Stimulated activated CD8-positive, alpha-beta memory T cell treated with anti-CD3 and anti-CD28 coated beads, Interleukin-15, amount 100 ng/mL, for 4 hours (primary cell): Measurements from ENCODE around the gene TENM4.

Experiments
- DNase-seq, 2 donors: peaks; one replicate each; pipeline ENCODE4 v3.0.0-alpha.2; 2020; ENCODE audit warnings: low read depth in 2 of 2

Gene TENM4

DNA sequence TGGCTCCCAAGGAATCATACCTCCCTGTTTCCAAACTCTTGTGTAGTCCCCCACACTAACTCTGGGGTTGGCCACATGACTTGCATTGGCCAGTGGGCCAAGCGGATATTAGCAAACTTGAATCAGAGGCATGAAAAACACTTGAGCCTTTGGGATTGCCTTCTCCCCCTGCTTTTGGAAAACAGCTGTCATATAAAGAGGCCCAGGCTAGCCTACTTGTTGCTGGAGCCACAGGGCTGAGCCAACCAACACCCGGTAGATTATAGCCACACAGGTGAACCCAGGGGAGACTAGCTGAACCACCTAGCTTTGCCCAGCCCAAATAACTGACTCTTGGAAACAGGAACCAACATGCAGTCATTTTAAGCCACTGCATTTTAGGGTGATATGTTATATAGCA lies 354.8 kb downstream of the TENM4 start:
- DNase-seq = no peak

DNA sequence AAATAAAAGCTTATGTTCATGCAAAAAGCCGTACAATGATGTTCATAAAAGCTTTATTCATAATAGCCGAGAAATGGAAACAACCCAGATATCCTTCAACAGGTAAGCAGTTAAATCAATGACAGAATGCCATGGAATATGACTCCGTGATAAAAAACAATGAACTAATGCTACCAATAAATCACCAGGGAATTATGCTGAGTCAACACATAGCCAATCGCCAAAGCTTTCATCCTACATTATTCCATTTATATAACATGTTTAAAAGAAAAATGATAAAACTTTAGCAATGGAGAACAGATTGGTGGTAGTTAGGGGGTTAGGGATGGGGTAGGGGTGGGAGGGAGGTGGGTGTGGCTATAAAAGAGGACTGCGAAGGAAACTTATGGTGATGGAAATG lies 356.4 kb downstream of the TENM4 start:
- no peak for DNase-seq

DNA sequence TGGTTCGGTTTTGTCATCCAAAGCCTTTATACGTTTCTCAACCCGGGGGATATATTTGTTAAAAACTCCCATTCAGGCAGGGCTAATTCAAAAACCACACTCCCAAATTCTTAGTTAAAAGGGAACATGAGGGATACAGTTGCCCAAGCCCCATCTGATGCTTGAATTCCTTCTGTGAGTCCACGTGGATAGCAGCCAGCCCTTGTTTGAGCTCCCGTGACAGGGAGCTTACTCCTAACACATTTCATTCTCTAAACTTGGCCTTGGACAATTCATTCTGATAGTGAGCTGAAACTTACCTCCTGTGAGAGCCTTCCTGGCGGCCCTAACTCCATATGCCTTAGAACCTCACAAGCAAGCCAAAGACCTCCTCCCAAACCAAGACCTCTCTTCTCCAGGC lies 357.5 kb downstream of the TENM4 start:
- DNase-seq = no peak

DNA sequence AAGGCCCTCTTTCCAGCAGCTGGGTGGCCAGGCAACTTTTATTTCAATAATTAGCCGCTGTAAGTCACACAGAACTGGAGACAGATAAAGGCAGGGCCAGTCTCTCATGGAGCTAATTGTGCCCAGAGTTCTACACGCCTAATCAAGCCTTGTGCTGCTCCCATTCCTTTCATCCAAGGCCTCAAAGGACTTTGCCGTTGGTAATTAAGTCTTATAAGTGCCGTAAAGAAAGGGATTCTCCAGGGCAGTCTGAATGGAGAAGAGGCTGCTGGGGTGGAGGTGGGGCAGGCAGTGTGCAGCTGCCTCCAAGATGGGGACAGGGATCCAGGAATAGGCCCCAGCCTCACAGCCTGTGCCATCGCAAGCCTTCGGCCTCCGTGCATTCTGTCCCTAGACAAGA lies 357.9 kb downstream of the TENM4 start:
- DNase-seq = no peak

DNA sequence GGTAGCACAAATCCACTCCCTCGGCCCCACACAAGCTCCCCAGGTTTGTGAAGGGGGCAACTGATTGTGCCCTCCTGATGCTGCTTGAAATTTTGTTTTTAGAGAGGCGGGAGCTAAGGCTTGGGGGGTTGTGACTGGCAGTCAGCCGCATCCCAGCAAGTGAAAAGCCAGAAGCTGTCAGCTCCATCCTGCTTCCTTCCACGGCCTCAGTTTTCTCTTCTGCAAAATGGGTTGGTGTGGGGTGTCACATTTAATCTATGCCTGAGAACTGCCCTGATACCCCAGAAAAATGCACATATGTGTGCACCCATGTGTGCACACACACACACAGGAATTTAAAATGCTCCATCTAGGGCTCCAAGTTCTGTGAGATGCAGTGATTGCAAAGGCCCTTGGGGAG lies 358.6 kb downstream of the TENM4 start:
- DNase-seq = no peak

DNA sequence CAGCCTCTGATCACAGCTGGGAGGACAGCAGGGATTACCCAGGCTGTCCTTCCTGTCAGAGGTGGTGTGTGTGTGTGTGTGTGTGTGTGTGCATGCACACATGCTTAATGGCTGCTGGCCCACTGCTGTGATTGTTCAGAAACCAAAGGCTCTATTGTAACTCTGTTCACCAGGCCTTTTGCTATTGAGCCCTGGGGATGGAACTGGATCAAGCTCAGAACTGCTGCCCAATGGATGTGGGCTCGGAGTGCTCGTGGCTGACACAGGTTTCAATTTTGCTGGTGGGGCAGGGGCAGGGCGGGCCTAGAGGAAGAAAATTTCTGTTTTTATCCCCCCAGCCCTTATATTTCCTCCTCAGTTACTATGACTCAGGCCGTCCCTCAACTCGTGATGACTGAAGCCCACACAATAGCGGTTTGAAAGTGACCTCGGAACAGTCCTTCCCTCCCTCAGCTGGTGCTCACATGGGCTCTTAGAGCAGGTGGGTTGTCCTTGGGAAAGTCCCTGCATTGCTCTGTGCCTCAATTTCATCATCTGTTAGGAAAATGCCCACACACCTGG lies 359.3 kb downstream of the TENM4 start:
- no peak for DNase-seq

DNA sequence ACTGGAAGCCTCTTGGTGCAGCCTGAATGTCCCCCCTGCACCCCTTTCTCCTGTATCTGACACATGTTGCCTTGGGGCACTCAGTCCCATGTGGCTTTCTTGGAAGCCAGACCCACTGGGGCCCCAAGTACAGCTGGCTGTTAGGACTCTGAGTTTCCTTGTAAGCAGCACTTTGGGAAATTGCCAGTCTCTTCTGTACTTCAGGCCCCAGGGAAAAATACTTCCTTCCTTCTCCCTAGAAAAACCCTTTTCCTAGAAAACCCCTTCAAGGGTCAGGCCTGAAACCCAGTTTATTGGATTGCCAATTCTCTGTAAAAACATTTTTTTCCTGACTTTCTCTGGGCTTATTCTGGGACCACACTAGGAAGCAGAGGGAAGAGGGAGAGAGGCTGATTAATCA lies 360.3 kb downstream of the TENM4 start:
- no peak for DNase-seq

DNA sequence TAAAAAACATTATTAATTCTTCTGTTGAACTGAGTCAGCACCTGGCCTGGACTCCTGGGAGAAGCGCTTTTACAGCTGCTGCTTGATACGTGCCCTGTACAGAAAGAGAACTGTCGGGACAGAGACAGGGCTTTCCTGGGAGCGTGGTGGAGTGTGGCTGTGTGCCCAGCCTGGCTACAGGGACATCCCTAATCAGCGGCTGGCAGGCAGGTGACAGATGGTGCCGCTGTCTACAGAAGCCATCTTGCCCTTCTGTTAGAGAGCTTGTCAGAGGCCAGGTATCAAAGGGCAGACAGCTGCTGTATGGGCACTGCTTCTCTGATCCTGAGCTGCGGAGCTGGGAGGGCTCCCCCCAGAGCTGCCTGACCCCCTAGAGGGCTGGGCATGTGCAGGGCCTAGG lies 361.8 kb downstream of the TENM4 start:
- DNase-seq = no peak

DNA sequence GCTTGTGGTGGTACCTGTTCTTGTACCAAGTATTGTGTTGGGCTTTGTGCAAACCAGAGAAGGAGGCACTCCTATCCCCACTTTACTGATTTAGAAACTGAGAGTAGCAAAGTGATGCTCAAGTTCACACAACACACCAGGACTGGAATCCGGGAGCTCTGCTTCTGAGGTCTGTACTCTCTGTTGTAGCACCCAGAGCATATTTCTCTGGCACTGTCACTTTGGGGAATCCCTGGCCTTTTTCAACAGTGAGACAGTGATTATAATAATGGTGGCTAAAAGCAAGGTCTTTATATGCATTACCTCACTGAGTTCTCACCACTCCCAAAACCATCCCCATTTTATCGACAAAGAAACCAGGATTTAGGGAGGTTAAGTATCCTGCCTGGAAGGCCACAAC lies 362.4 kb downstream of the TENM4 start:
- no peak for DNase-seq

DNA sequence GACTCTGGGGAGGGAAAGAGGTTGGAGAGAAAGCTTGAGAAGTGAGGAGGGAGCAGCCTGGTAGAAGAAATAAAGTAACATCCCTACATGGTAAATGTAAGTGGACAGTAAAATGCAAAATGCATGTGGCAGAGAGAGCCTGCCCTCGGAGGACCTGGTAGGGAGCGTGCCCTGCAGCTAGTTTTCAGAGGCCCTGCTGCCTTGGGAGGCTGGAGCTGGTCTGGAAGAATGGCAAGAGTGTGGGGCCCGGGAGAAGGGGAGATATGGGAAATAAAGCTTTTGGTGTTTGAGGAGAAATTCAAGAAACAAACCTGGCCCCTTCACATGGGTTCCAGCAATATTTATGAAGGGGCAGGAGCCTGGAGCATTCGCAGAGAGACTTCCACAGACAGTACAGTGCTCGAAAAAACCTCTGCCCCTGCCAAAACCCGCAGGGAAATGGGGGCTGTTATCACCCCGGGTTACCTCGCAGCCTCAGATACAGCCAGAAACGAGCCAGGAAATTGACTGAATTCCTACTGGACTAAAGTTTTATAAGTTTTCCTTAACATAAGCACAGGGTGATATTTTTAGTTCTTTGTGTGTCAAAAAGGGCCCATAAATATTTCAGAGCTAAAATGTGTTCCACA lies 363.0 kb downstream of the TENM4 start:
- DNase-seq = no peak

DNA sequence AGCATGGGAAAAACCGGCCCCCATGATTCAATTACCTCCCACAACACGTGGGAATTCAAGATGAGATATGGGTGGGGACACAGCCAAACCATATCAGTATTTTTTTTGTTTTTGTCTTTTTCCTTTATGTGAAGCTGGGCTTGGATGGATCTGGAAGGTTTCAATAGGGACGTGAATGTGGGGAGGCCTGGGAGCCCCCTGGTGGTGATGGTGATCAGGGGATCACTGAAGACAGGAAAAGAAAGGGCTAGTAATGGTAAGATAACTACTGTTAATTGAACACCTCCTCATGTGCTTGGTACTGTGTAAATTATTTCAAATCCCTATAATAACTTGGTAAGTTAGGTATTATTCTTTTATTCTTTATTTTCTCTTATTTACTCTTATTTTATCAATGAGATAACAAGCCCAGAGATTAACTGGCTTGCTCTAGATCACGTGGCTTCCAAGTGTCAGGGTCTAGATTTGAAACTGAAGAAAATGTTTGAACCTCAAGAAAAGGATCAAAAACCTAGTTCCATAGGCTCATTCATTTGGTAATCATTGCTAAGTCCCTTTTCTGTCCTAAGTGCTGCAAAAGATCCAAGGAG lies 364.2 kb downstream of the TENM4 start:
- DNase-seq = no peak

DNA sequence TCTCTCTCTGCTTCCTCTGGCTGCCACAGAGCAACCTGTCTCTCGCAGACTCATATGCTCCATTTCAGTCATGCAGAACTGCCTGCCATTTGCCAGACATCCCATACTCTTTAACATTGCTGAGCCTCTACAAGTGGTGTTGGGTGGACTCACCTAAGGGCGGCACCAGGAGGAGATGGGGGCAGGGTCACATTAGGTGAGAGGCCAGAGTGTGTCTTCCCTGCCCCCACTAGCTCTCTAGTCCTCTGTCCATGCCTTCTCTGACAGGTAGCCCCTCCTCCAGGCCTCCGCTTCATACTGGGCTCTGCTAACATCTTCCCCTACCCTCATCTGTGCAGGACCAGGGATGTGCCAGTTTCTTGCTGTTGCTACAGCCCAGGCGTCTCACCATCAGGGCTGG lies 366.3 kb downstream of the TENM4 start:
- no peak for DNase-seq

DNA sequence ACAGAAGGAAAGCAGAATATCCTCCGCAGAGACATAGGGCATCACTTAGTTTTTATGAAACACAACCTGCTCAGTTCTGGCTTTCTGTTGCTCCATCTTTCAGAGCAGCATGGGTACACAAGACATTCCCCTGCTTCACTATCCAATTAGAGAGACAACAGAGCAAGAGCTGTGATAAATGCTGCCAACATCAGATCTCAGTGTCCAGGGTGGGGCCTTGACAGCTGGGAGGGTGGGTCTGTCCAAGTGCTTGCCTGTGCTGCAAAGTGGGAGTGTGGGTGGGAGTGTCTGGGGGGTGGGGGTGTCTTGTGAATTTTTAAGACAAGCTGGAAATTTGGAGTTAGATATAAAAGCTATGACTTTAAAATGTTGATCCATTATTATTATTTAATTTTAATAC lies 369.6 kb downstream of the TENM4 start:
- no peak for DNase-seq

DNA sequence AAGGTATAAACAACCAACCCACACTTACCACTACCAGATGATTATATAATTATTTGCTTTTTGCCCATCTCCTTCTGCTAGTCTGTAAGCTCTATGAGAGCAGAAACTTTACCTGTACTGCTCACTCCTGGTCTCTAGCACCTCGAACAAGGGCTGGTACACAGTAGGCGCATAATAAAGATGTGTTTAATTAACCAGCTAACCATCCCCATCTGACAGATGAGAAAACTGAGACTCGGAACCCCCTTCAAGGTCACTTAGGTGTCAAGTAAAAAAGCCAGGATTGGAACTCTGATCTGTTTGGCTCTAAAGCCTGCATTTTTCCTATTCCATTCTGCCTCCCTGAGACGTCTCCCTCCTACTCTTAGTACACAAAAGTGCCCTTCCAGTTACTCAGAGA lies 370.3 kb downstream of the TENM4 start:
- no peak for DNase-seq

DNA sequence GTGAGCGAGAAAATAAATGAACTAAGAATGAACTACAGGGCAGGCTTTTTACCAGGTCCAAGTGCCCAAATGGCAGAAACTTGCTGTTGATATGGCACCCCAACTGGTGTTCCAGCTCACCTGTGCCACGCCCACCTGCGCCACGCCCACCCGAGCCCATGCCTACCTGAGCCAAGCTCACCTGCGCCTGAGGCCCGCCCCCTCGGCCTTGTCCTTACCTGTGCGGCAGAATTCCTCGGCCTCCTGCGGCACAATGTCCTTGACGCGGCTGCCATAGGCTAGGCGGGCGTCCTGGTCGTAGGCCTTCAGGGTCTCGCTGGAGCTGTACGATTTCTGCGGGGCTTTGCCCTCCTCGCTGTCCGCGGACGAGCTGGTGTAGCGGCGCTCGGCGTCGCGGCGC lies 371.3 kb downstream of the TENM4 start:
- no peak for DNase-seq

DNA sequence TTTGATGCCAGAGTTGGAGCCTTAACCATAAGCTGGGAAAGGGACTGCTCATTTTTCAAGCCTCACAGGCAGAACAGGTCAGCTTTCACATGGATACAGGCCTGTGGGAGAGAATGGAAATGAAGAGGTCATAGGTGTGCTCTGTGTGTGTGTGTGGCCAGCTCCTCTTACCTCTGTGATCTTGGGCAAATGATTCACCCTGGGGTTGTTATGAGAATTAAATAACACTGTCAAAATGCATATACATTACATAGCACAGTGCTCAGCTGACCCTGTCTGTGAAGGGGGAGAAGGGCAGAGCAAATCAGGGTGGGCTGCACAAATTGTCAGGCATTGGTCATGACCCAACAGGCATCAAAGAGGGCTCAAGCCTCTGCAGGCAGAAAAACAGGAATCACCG lies 372.5 kb downstream of the TENM4 start:
- no peak for DNase-seq

DNA sequence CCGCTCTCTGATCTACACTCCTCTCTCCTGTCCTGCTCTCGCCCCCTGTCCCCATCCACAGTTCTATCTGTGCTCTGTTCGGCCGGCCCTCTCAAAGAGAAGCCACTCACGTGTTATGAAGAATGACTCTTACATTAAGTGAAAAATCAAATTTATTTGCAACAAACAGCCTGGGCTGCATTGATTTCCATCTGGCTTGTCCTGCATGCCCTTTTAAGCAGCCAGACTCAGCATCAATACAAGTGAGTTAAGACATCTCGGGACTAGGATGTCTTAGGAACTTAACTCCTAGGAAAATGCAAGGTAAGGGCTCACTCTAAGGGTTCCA lies 373.5 kb downstream of the TENM4 start:
- DNase-seq = no peak

DNA sequence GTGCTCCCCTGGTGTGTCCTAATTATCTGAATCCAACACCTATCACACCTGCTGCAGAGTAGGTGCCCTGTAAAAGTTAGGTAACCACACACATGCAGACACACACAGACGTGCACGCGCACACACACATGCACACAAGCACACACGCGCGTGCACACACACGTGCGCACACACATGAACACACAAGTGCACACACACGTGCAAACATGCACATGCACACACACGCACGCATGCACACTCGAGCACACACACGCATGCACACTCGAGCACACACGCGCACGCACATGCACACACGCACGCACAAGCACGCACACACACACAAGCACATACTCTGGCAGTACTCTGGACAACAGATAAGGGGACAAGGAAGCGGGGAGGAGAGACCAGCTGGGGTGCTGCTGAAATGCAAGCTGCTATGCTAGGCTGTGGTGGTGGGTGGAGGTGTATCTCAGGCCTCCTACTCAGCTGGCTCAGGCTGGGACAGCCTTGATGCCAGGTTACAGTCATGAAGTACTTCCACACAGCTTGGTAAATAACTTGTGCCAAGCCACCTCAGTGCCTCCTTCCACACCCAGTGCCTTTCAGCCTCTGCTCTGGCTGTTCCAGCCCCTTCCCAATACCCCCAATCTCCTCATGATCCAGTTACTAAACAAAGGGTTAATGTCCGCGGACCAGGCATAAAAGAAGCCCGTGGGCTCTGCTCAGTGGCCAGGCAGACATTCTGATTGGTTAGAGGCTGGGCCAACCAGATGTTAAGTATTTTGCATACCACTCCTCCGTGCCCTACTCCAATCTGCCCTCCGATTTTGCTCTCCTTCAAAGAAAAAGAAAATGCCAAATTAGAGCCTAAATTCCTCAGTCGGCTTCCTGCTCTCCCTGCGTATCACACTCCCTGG lies 374.1 kb downstream of the TENM4 start:
- no peak for DNase-seq

DNA sequence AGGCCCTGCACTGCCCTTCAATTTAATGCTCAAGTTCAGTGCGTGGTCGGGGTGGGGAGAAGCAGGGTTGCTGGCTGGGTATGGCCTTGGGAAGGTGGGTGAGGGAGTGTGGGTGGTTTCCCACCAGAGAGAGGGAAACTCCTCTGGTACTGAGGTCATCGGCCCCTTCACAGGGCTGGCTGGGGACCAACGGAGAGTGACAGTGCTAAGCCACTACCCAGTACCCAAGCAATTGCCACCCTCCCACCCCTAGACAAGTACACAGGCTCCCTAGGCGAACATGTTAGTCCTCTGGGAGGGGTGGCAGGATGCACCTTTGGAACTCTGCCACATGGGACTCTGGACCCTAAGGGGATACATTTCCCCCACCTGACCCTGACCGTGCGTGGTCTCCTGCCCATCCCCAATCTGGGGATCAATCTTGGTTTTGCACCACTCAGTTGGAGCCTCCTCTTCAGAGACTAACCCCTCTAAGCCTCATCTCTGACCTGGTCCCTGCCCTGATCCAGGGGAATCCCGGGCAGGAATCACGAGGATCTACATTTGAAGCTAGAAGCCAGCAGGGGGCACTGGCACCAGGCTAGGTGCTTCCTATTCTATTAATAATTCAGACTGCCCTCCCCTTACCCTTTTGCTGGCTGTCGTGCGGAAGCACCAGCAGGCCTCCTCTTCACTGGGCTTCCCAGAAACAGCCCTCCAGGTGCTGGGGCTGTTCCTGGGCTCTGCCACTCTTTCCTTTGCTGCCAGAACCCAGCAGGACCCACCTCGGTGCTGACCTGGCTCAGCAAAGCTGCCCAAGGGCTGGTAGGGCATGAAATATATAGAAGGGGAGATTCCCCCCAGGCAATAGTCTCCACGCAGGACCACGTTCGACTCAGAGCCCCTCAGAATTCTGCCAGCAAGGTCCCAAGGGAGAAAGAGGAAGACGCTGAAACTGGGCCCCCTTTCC lies 377.7 kb downstream of the TENM4 start:
- no peak for DNase-seq

DNA sequence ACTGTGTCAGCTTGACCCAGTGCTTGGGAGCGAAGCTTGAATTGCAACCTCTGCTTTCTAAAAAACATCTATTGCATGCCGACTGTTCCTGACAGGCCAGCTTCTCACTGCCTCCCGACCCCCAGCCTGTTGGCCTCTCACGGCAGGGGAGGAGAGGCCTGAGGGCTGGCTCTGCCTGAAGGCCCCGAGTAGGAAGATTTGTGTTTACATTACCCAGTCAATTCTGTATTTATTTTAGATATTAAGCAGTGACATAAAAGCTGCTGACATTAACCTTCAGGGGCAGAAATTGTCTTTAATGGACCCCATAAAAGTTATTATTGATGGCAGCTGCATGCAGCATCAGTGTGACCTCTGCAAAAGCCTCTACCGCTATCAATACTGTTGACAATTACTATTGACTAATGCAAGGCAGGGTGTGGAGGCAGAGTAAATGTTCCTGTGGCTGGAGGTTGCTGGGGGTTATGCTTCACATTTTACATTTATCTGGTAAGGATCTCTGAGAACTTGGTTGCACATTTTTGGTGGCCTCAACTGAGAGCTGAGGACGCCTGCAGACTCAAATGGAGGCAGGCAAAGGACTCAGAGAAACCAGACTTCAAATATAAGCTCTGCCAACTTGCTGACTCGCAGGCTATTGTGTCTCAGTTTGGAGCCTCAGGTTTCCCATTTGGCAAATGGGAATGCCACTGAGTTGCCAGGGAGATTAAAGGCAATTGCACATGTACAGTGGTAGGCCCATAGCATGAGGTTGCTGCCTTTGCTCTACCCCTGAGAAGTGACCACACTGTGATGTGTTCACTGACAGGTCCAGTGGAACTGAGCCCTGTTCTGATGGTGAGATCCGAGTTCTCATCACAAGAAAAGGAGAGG lies 380.5 kb downstream of the TENM4 start:
- DNase-seq = no peak

DNA sequence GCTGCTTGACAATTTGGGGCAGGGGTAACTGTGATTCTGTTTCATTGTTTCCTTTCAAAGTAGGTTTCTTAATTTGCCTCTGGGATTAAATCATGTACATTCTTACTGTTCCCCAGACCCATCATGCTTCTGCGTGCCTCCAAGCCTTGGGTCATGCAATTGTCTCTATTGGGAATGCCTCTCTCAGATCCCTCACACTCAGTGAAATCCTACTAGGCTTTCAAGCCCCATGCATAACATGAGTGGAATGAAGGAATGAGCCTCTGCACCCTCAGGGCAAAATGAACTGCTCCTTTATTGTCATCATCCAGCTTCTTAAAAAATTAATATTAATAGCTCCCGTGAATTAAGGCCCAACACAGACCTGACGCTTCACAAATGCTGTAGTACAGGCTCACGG lies 381.7 kb downstream of the TENM4 start:
- no peak for DNase-seq
